Adipose tissue (tissue), 3 donors: Measurements from ENCODE around the gene DRC1. TPM values are rescaled to one million over a fixed set of nuclear protein-coding genes. Genes with fewer than 3 reads are reported as not detected.

Source experiments
- H3K27ac ChIP-seq: one replicate; pipeline ENCODE4 v1.5.1; 2013; ENCODE audit warnings: low read depth, low read length
- WGBS, 3 donors: extraction: QIAGEN DNeasy Blood & Tissue Kit; methylation state at CpG; one replicate each; pipeline ENCODE4 v1.1.7; 2013; 5-methylcytosine and 5-hydroxymethylcytosine counted together
- polyA plus RNA-seq, 3 donors: library from polyadenylated mRNA; stranded (reverse); fragments of 200-250 nt; gene quantifications; one replicate each; pipeline ENCODE4 v1.2.3, GENCODE V29; 2013
- donor health status: healthy with polysubstance abuse.
- donor health status: Bipolar disorder and iron deficiency.
- donor health status: healthy.

DRC1 gene
- polyA plus RNA-seq, 3 donors = 0.10 TPM; not detected in 2

- H3K27ac ChIP-seq = no peak overlapping the region
- 25 to 43% (median 38%) methylated on average over 2 of the region's 2 CpGs for WGBS, 3 donors
These were observed 31.1 kb downstream of the DRC1 start for GRCh38 chr2:26432859-26433258.

GRCh38 chr2:26435106-26435505 is 33.4 kb downstream of the DRC1 start:
- H3K27ac ChIP-seq = no peak overlapping the region
- WGBS, 3 donors = 75 to 95% (median 88%) methylated on average over 2 of the region's 2 CpGs

- H3K27ac ChIP-seq = no peak overlapping the region
- WGBS, 3 donors = 45 to 61% (median 53%) methylated on average over 8 of the region's 8 CpGs
These were observed 36.8 kb downstream of the DRC1 start for GRCh38 chr2:26438526-26438925.

- 42 to 71% (median 70%) methylated on average over 5 of the region's 5 CpGs for WGBS, 3 donors
These were observed 37.2 kb downstream of the DRC1 start for GRCh38 chr2:26438926-26439325.

GRCh38 chr2:26442301-26442700 is 40.6 kb downstream of the DRC1 start:
- WGBS, 3 donors = 96 to 98% (median 97%) methylated on average over 2 of the region's 2 CpGs
- H3K27ac ChIP-seq = no peak overlapping the region

More at GRCh38 chr2:26438926-26439325, 37.2 kb downstream of the DRC1 start:
- H3K27ac ChIP-seq = no peak overlapping the region

- WGBS, 3 donors = 62 to 74% (median 64%) methylated on average over 3 of the region's 3 CpGs
- H3K27ac ChIP-seq = no peak overlapping the region
These were observed 41.0 kb downstream of the DRC1 start for GRCh38 chr2:26442707-26443106.

- H3K27ac ChIP-seq = no peak overlapping the region
- 83 to 85% (median 84%) methylated on average over 7 of the region's 7 CpGs for WGBS, 3 donors
These were observed 42.5 kb downstream of the DRC1 start for GRCh38 chr2:26444236-26444635.

- 92 to 98% (median 93%) methylated on average over 9 of the region's 9 CpGs for WGBS, 3 donors
These were observed 46.9 kb downstream of the DRC1 start for GRCh38 chr2:26448651-26449050.

GRCh38 chr2:26449278-26450030 is 47.7 kb downstream of the DRC1 start:
- WGBS, 3 donors = 90 to 95% (median 94%) methylated on average over 10 of the region's 10 CpGs
- no peak overlapping the region for H3K27ac ChIP-seq

More at GRCh38 chr2:26448651-26449050, 46.9 kb downstream of the DRC1 start:
- H3K27ac ChIP-seq = no peak overlapping the region

GRCh38 chr2:26450031-26450635 is 48.4 kb downstream of the DRC1 start:
- WGBS, 3 donors = 81 to 90% (median 83%) methylated on average over 13 of the region's 13 CpGs

GRCh38 chr2:26451700-26452099 is 50.0 kb downstream of the DRC1 start:
- no peak overlapping the region for H3K27ac ChIP-seq
- WGBS, 3 donors = 89 to 100% (median 98%) methylated on average over 1 of the region's 1 CpG

More at GRCh38 chr2:26450031-26450635, 48.4 kb downstream of the DRC1 start:
- H3K27ac ChIP-seq = no peak overlapping the region

- WGBS, 3 donors = 80 to 88% (median 87%) methylated on average over 11 of the region's 11 CpGs
- H3K27ac ChIP-seq = no peak overlapping the region
These were observed 52.0 kb downstream of the DRC1 start for GRCh38 chr2:26453421-26454329.

GRCh38 chr2:26454561-26455001 is 52.9 kb downstream of the DRC1 start:
- 92 to 96% (median 95%) methylated on average over 10 of the region's 10 CpGs for WGBS, 3 donors
- no peak overlapping the region for H3K27ac ChIP-seq

GRCh38 chr2:26455037-26455669 is 53.4 kb downstream of the DRC1 start:
- 71 to 83% (median 72%) methylated on average over 11 of the region's 11 CpGs for WGBS, 3 donors
- H3K27ac ChIP-seq = no peak overlapping the region

- 58 to 76% (median 62%) methylated on average over 17 to 18 of the region's 18 CpGs for WGBS, 3 donors
- H3K27ac ChIP-seq = no peak overlapping the region
These were observed 54.1 kb downstream of the DRC1 start for GRCh38 chr2:26455670-26456439.

GRCh38 chr2:26456440-26457250 is 54.9 kb downstream of the DRC1 start:
- 86 to 89% (median 88%) methylated on average over 10 of the region's 10 CpGs for WGBS, 3 donors
- H3K27ac ChIP-seq = no peak overlapping the region

- WGBS, 3 donors = 81 to 89% (median 84%) methylated on average over 10 to 11 of the region's 11 CpGs
- no peak overlapping the region for H3K27ac ChIP-seq
These were observed 55.5 kb downstream of the DRC1 start for GRCh38 chr2:26457251-26457666.
